ENCODE measurements around the gene IKZF3.
A peak's percentile ranks its signal among the peaks of the same experiment; 100 is the strongest.
"Not testable (repeated sequence)": the region's sequence is repeated elsewhere in the genome, so short reads cannot be mapped to it uniquely, and the experiment has no call there.

The IKZF3 gene

DNA sequence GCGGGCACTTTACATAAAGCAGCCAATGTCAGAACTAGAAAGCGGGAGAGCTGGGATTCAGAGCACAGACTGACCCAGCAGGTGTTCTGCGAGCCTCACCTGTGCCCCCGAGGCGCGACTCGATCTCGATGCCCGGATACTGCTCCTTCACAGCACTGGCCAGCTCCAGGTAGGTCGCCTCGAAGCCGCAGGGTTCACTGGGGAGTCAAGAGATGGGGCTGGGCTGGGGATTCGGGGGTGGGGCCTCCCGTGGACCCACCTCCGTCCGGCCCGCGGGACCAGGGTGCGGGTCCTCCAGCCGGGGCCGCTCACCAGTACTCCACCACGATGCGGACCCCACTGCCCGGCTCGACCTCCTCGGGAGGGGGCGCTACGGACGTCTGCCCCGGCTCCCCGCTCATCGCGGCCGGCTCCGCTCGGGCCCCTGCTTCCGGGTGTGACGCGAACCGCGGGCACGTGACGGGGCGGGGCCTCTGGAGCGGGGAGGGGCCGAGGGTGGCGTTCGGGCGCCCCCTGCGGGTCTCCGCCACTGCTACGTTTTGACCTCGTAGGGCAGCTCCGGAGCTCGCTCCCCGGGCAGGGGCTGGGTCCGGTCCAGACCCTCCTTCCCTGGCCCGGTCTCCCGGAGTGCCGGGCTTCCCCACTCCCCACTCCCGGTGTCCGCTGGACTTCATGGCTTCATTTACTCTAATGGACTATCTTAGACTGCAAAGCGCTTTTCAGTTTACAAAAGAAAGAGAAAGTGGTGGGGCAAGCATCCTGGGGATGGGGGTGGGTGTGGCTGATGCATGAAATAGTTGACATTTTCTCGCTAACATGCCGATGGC is 133.8 kb downstream of the IKZF3 start, which contains the start of gene MIEN1:
MIEN1 (minus strand) TSS at position 438 of the 827 bp plus-strand sequence; CDS start at position 401, 37 bp downstream.
- DNase-seq (ENCODE audit: low read depth) = peak; percentile 21
- TF ChIP-seq, protein P1, sequence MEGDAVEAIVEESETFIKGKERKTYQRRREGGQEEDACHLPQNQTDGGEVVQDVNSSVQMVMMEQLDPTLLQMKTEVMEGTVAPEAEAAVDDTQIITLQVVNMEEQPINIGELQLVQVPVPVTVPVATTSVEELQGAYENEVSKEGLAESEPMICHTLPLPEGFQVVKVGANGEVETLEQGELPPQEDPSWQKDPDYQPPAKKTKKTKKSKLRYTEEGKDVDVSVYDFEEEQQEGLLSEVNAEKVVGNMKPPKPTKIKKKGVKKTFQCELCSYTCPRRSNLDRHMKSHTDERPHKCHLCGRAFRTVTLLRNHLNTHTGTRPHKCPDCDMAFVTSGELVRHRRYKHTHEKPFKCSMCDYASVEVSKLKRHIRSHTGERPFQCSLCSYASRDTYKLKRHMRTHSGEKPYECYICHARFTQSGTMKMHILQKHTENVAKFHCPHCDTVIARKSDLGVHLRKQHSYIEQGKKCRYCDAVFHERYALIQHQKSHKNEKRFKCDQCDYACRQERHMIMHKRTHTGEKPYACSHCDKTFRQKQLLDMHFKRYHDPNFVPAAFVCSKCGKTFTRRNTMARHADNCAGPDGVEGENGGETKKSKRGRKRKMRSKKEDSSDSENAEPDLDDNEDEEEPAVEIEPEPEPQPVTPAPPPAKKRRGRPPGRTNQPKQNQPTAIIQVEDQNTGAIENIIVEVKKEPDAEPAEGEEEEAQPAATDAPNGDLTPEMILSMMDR (conservative IDR thresholded peaks at IDR 0.05; ENCODE audit: low read depth, low read length) = peak; percentile 70
- peak within 1 kb of the TSS; percentile 62 for H3K4me3 ChIP-seq (ENCODE audit: low read length)

DNA sequence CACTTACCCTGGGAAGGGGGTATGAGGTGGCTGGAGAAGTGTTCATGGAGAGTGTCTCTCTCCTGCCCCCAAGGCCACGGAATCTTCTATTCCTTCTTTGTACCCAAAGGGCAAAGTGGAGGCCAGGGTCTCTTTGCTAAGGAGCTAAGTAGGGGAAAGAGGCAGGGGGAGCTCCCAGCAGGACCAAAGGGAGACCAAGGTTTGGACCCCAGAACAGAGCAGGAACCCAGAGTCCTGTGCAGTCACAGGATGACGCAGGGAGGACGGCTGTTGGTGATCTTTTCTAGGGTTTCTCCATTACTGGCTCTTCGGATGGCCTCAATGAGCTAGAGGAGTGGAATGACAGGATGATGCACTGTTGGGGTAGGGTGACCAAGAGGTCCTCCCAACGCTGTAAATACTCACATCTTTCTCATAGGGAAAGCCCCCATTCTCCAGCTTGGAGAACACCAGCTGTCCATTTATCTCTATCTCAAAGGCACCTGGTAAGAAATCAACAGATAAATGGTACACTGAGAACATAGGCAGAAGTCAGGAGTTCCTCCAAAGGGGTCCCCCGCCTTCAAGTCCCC is 134.7 kb downstream of the IKZF3 start:
- no peak for DNase-seq (ENCODE audit: low read depth)
- TF ChIP-seq, protein P1 (conservative IDR thresholded peaks at IDR 0.05; ENCODE audit: low read depth, low read length) = no peak
- H3K4me3 ChIP-seq (ENCODE audit: low read length) = peak overlapping the region; percentile 62

DNA sequence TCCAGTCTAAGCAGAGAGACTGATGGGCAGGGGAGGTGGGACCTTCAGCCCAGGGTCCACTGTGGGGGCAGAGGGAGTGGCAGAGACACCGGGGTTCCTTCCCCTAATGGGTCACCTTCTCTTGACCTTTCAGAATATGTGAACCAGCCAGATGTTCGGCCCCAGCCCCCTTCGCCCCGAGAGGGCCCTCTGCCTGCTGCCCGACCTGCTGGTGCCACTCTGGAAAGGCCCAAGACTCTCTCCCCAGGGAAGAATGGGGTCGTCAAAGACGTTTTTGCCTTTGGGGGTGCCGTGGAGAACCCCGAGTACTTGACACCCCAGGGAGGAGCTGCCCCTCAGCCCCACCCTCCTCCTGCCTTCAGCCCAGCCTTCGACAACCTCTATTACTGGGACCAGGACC is 136.6 kb downstream of the IKZF3 start:
- TF ChIP-seq, protein P1 (conservative IDR thresholded peaks at IDR 0.05; ENCODE audit: low read depth, low read length) = no peak
- no peak overlapping the region for H3K4me3 ChIP-seq (ENCODE audit: low read length)
- no peak for DNase-seq (ENCODE audit: low read depth)

DNA sequence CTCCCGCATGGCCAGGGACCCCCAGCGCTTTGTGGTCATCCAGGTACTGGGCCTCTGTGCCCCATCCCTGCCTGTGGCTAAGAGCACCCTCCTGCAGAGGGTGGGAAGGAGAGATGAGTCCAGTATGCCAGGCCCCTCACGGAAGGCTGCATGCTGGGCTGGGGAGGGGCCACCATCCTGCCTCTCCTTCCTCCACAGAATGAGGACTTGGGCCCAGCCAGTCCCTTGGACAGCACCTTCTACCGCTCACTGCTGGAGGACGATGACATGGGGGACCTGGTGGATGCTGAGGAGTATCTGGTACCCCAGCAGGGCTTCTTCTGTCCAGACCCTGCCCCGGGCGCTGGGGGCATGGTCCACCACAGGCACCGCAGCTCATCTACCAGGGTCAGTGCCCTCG is 137.5 kb downstream of the IKZF3 start:
- TF ChIP-seq, protein P1 (conservative IDR thresholded peaks at IDR 0.05; ENCODE audit: low read depth, low read length) = no peak
- no peak for DNase-seq (ENCODE audit: low read depth)
- no peak overlapping the region for H3K4me3 ChIP-seq (ENCODE audit: low read length)

DNA sequence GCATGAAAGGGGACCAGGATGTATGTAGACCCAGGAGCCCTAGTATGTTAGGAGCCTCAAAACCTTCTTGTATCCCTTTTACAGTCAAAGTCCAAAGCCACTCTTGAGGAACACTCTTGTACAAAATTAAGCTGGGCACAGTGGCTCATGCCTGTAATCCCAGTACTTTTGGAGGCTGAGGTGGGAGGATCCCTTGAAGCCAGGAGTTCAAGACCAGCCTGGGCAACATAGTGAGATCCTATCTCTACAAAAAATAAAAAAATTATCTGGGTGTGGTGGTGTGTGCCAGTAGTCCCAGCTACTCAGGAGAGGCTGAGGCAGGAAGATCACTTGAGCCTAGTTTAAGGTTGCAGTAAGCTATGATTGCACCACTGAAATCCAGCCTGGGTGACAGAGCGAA is 138.2 kb downstream of the IKZF3 start:
- not testable (repeated sequence) for DNase-seq (ENCODE audit: low read depth); H3K4me3 ChIP-seq (ENCODE audit: low read length)

DNA sequence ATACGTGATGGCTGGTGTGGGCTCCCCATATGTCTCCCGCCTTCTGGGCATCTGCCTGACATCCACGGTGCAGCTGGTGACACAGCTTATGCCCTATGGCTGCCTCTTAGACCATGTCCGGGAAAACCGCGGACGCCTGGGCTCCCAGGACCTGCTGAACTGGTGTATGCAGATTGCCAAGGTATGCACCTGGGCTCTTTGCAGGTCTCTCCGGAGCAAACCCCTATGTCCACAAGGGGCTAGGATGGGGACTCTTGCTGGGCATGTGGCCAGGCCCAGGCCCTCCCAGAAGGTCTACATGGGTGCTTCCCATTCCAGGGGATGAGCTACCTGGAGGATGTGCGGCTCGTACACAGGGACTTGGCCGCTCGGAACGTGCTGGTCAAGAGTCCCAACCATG is 139.4 kb downstream of the IKZF3 start:
- H3K4me3 ChIP-seq (ENCODE audit: low read length) = no peak overlapping the region
- TF ChIP-seq, protein P1 (conservative IDR thresholded peaks at IDR 0.05; ENCODE audit: low read depth, low read length) = no peak
- no peak for DNase-seq (ENCODE audit: low read depth)

DNA sequence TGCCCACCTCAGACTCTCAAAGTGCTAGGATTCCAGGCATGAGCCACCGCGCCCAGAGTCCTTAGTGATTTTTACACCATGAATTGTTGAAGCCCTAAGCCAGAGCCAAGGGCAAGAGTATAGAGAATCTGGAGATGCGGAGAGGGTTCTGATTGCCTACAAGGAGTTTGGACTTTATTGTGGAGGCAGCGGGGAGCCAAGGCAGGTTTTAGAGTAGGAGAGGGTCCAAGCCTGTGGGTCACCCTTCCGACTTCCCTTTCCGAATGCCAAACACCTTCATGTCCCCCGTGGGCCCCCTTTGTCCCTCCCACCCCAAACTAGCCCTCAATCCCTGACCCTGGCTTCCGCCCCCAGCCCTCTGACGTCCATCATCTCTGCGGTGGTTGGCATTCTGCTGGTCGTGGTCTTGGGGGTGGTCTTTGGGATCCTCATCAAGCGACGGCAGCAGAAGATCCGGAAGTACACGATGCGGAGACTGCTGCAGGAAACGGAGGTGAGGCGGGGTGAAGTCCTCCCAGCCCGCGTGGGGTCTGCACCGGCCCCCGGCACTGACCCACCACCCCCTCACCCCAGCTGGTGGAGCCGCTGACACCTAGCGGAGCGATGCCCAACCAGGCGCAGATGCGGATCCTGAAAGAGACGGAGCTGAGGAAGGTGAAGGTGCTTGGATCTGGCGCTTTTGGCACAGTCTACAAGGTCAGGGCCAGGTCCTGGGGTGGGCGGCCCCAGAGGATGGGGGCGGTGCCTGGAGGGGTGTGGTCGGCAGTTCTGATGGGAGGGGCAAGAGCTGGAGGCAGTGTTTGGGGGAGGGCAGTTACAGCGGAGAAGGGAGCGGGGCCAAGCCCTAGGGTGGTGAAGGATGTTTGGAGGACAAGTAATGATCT is 140.9 kb downstream of the IKZF3 start:
- no peak overlapping the region for H3K4me3 ChIP-seq (ENCODE audit: low read length)
- DNase-seq (ENCODE audit: low read depth) = no peak
- TF ChIP-seq, protein P1 (conservative IDR thresholded peaks at IDR 0.05; ENCODE audit: low read depth, low read length) = no peak

Measured in retinal pigment epithelial cell (primary cell).